Coronary artery (tissue), 2 donors: ENCODE results near the gene ESD.

Experiments
- DNase-seq: peaks from one replicate; pipeline ENCODE4 v3.0.0-alpha.2; 2017; ENCODE audit warnings: low spot score
- H3K27ac ChIP-seq, 2 donors: fragments of 200-600 bp; sonication (generic); one replicate each; pipeline ENCODE4 v1.5.1; 2016 to 2019
- H3K4me3 ChIP-seq: fragments of 200-600 bp; sonication (generic); 2 replicates; pipeline ENCODE4 v1.5.1; 2016; ENCODE audit warnings: mild to moderate bottlenecking, moderate library complexity
- CTCF ChIP-seq: fragments of 200-600 bp; sonication (generic); IDR thresholded peaks from one replicate; pipeline ENCODE4 v1.5.1; 2019; ENCODE audit warnings: antibody characterized with exemption

Gene ESD

GRCh38 chr13:46751811-46752635 lies 44.9 kb downstream of the ESD start:
- H3K4me3 ChIP-seq, result no peak overlapping the region
- no peak for TF ChIP-seq CTCF
- H3K27ac ChIP-seq, result no peak overlapping the region
- no peak for DNase-seq

- no peak overlapping the region for H3K4me3 ChIP-seq
- H3K27ac ChIP-seq, result no peak overlapping the region
- DNase-seq, result no peak
- no peak for TF ChIP-seq CTCF
These were observed 47.0 kb downstream of the ESD start for GRCh38 chr13:46749951-46750350.

GRCh38 chr13:46748300-46748699 lies 48.7 kb downstream of the ESD start:
- no peak for TF ChIP-seq CTCF
- H3K4me3 ChIP-seq, result no peak overlapping the region
- DNase-seq, result no peak
- H3K27ac ChIP-seq, result no peak overlapping the region

GRCh38 chr13:46747031-46747820 lies 49.7 kb downstream of the ESD start:
- H3K4me3 ChIP-seq, result no peak overlapping the region
- TF ChIP-seq CTCF, result no peak
- no peak for DNase-seq
- no peak overlapping the region for H3K27ac ChIP-seq

- no peak overlapping the region for H3K4me3 ChIP-seq
- H3K27ac ChIP-seq, result no peak overlapping the region
- DNase-seq, result no peak
- no peak for TF ChIP-seq CTCF
These were observed 51.3 kb downstream of the ESD start for GRCh38 chr13:46745706-46746105.

- no peak for DNase-seq
- TF ChIP-seq CTCF, result no peak
- no peak overlapping the region for H3K4me3 ChIP-seq
- H3K27ac ChIP-seq, result no peak overlapping the region
These were observed 51.9 kb downstream of the ESD start for GRCh38 chr13:46745062-46745461.
